Coronary artery (tissue), 2 donors: Measurements from ENCODE around the gene ERC2.

Experiments
- DNase-seq: peaks from one replicate; pipeline ENCODE4 v3.0.0-alpha.2; 2017; ENCODE audit warnings: low spot score
- H3K27ac ChIP-seq, 2 donors: fragments of 200-600 bp; sonication (generic); one replicate each; pipeline ENCODE4 v1.5.1; 2016 to 2019
- H3K4me3 ChIP-seq: fragments of 200-600 bp; sonication (generic); 2 replicates; pipeline ENCODE4 v1.5.1; 2016; ENCODE audit warnings: mild to moderate bottlenecking, moderate library complexity
- TF ChIP-seq, protein P1 (sequence below): fragments of 200-600 bp; sonication (generic); IDR thresholded peaks from one replicate; pipeline ENCODE4 v1.5.1; 2019; ENCODE audit warnings: antibody characterized with exemption

Gene ERC2

DNA sequence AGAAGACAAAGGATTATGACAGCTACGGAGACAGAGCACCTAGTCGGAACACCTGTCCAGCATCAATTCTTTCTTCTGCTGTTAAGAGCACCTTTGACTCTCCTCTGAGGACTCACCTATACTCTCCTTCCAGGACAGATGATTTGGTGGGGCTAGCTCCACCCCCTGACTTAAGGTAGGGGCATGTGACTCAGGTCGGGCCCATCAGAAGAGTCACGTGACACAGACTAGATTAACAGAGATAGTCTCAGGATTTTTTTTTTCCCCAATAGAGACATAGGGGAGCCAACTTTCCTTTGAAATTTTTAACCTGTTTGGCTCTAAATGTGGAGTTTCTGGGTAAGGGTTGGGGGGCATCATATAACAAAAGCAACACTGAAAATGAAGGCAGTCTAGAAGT, 969.7 kb downstream of the ERC2 start:
- TF ChIP-seq, protein P1, sequence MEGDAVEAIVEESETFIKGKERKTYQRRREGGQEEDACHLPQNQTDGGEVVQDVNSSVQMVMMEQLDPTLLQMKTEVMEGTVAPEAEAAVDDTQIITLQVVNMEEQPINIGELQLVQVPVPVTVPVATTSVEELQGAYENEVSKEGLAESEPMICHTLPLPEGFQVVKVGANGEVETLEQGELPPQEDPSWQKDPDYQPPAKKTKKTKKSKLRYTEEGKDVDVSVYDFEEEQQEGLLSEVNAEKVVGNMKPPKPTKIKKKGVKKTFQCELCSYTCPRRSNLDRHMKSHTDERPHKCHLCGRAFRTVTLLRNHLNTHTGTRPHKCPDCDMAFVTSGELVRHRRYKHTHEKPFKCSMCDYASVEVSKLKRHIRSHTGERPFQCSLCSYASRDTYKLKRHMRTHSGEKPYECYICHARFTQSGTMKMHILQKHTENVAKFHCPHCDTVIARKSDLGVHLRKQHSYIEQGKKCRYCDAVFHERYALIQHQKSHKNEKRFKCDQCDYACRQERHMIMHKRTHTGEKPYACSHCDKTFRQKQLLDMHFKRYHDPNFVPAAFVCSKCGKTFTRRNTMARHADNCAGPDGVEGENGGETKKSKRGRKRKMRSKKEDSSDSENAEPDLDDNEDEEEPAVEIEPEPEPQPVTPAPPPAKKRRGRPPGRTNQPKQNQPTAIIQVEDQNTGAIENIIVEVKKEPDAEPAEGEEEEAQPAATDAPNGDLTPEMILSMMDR: no peak
- DNase-seq: no peak
- no peak overlapping the region for H3K4me3 ChIP-seq
- H3K27ac ChIP-seq: no peak overlapping the region

DNA sequence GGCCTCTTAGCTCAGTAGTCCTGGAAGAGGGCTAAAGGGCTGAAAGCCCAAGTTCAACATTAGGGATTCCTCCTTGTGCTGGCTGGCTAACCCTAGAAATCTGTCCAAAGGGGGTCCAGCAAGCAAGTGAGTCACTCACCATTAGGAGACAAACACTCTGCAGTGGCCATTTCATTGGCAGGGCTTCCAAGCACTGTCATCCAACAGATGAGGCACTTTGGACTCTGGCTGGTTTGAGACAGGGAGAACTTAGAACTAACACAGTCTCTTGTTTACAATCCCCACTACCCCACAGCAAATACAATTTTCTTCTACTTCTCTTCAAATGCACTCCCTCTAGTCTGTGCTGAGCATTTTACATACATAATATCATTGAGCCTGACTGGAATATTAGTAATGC, 971.0 kb downstream of the ERC2 start:
- no peak for DNase-seq
- TF ChIP-seq, protein P1: no peak
- H3K27ac ChIP-seq: no peak overlapping the region

DNA sequence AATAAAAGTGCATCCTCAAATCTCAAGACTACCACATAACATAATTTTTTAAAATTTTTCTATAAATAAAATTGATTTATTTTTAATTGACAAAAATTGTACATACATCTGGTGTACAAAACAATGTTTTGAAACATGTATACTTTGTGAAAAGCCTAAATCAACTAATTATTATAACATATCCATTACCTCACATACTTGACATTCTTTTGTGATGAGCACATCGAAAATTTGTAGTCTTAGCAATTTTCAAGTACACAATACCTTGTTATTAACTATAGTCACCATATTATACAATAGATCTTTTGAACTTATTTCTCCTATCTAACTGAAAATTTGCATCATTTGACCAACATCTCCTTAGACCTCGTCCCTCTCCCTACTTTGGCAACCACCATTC, 973.3 kb downstream of the ERC2 start:
- H3K27ac ChIP-seq: no peak overlapping the region
- TF ChIP-seq, protein P1: no peak
- DNase-seq: no peak
- no peak overlapping the region for H3K4me3 ChIP-seq

More for the DNA sequence above, 971.0 kb downstream of the ERC2 start:
- H3K4me3 ChIP-seq: no peak overlapping the region

DNA sequence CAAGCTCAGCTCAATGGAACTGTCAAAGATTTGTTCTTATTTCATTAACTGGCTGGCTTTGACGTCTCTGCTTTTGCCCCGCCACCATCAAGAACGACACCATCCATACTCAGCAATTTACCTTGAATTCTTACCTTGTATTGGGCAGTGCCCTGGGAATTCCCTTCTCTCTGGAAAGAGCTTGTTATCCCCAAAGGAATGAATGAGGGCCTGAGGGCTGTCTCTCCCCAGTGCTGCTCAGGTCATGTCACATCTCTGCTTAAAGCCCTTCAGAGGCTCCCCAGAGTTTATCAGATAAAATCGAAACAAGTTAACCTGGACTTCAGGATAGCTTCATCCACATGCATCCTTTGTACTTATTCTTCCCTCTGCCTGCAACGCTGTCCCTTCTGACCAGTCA, 975.3 kb downstream of the ERC2 start:
- Histone ChIP-seq H3K27ac (no peak overlapping the region), H3K4me3 (no peak overlapping the region)
- TF ChIP-seq, protein P1: no peak
- DNase-seq: no peak

DNA sequence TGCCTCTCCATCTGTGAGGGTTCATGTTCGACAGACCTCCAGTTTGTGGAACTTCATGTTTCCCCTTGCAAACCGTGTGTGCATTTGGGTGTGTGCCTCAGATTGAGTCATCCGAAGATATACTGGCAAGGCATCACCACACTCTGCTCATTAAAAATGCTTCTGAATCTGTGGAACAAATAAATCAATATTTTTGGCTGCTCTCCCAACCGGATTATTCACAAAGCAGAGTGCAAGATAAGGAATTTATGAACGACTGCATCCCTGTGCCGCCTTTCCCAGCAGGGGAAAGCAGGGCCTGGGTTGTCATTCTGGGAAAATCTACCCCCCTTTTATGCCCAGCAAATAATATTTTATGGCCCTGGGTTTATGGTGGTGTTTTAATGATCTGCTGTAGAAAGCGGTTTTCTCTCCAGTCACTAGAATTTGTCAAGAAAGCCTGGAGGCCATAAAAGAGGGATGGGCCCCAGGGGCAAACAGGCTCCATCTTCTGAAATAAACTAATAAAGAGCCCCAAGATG, 976.9 kb downstream of the ERC2 start:
- H3K4me3 ChIP-seq: no peak overlapping the region
- no peak for DNase-seq
- TF ChIP-seq, protein P1: no peak
- H3K27ac ChIP-seq: no peak overlapping the region

DNA sequence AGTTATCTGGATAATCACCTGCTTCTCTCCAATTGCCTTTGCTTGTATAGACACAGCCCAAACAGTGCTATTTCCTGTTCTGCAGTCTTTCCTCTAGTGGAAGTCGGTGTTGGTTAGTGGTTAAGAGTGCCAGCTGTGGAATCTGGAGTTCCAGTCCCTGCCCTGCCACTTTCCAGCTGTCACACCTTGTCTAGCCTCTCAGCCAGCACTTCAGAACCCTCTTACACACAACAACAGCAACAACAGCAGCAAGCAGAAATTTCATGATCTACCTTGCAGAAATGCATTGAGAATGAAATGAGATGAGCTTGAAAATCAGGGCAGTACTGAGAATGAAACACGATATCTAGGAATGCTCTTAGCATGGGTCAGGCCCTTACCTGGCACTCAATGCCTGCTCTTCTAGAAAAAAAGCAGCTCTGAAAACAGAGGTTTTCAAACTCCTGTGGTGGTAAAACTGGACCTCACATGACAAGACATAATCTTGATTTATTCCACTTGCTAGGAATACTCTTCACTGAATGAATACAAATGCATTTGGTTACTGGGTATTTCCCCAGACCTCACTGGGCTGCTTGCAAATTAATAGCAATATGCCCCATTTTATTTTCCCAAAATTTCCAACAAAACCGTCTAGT, 977.9 kb downstream of the ERC2 start:
- Histone ChIP-seq H3K27ac (no peak overlapping the region), H3K4me3 (no peak overlapping the region)
- no peak for DNase-seq
- TF ChIP-seq, protein P1: no peak

DNA sequence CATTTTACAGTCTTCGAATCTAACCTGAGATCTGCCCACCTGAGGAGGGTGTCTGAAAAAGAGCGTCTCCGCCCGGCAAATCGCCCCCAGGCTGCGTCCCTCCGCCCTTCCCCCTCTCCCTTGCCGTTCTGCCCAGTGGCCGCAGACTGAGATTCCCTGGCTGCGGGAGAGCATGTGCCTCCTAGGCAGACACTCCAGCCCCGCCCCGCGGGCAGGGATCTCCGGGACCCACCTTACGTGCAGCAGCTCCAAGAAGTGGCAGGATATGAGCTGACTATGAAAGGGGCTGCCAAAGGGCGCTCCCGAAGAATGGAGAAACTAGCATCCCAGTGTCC, 978.5 kb downstream of the ERC2 start:
- no peak for DNase-seq
- Histone ChIP-seq H3K27ac (no peak overlapping the region), H3K4me3 (no peak overlapping the region)
- TF ChIP-seq, protein P1: no peak
